Mesodermal cell (in vitro differentiated cells): Measurements from ENCODE around the gene TUNAR.

Source experiments
- H3K27ac ChIP-seq: 2 replicates; pipeline ENCODE4 v1.7.0; 2013; ENCODE audit warnings: mild to moderate bottlenecking, low read depth, low read length, moderate library complexity; ENCODE audit not compliant: severe bottlenecking
- H3K36me3 ChIP-seq: 2 replicates; pipeline ENCODE4 v1.7.1; 2013; ENCODE audit warnings: mild to moderate bottlenecking, low read length, moderate library complexity; ENCODE audit not compliant: control insufficient read depth, insufficient read depth
- H3K4me1 ChIP-seq: one replicate; pipeline ENCODE4 v1.7.1; 2013; ENCODE audit warnings: mild to moderate bottlenecking, low read length; ENCODE audit not compliant: insufficient read depth, control insufficient read depth, poor library complexity, severe bottlenecking
- H3K4me3 ChIP-seq: 2 replicates; pipeline ENCODE4 v1.7.0; 2013; ENCODE audit warnings: low read length, control low read depth, mild to moderate bottlenecking; ENCODE audit not compliant: insufficient read depth, poor library complexity, severe bottlenecking; ENCODE audit errors: extremely low read depth
- H3K9me3 ChIP-seq: 2 replicates; pipeline ENCODE4 v1.7.1; 2013; ENCODE audit warnings: mild to moderate bottlenecking, low read length, moderate library complexity; ENCODE audit not compliant: control insufficient read depth
- WGBS, 2 experiments: methylation state at CpG; one replicate each; pipeline ENCODE4 v1.1.5; 2013; ENCODE audit warnings: missing lambda C conversion rate in 2 of 2; ENCODE audit not compliant: insufficient coverage in 2 of 2; 5-methylcytosine and 5-hydroxymethylcytosine counted together

The TUNAR gene

GRCh38 chr14:95838862-95839261 is 37.8 kb upstream of the TUNAR start:
- peaks cover 7% of the 10 kb centered on the region for H3K4me1 ChIP-seq
- H3K9me3 ChIP-seq = no peaks in the 10 kb centered on the region
- no peak overlapping the region for H3K4me3 ChIP-seq
- WGBS, 2 experiments = 67 to 100% methylated on average over 1 to 2 of the region's 5 CpGs
- no peak overlapping the region for H3K27ac ChIP-seq
- H3K36me3 ChIP-seq = no peaks in the 10 kb centered on the region

- WGBS, 2 experiments = 89 to 95% methylated on average over 7 of the region's 7 CpGs
- Histone ChIP-seq H3K9me3 (no peaks in the 10 kb centered on the region), H3K27ac (no peak overlapping the region), H3K4me1 (peaks cover under 1% of the 10 kb centered on the region), H3K36me3 (no peaks in the 10 kb centered on the region), H3K4me3 (no peak overlapping the region)
Observed at GRCh38 chr14:95840094-95840700, 36.4 kb upstream of the TUNAR start.

- no peaks in the 10 kb centered on the region for H3K36me3 ChIP-seq
- no peaks in the 10 kb centered on the region for H3K9me3 ChIP-seq
- H3K4me1 ChIP-seq = no peaks in the 10 kb centered on the region
- WGBS, 2 experiments = 75% methylated on average over 1 of the region's 1 CpG; no CpG with 5 or more reads in 1 of the 2 experiments
- no peak overlapping the region for H3K27ac ChIP-seq
- H3K4me3 ChIP-seq = no peak overlapping the region
Observed at GRCh38 chr14:95841668-95842067, 35.0 kb upstream of the TUNAR start.

GRCh38 chr14:95849761-95850160 is 26.9 kb upstream of the TUNAR start:
- H3K9me3 ChIP-seq = no peaks in the 10 kb centered on the region
- H3K4me3 ChIP-seq = no peak overlapping the region
- WGBS, 2 experiments = 45 to 83% methylated on average over 3 of the region's 3 CpGs
- no peaks in the 10 kb centered on the region for H3K36me3 ChIP-seq
- no peak overlapping the region for H3K27ac ChIP-seq
- no peaks in the 10 kb centered on the region for H3K4me1 ChIP-seq

- Histone ChIP-seq H3K9me3 (no peaks in the 10 kb centered on the region), H3K4me3 (no peak overlapping the region), H3K27ac (no peak overlapping the region), H3K36me3 (no peaks in the 10 kb centered on the region), H3K4me1 (no peaks in the 10 kb centered on the region)
- 54 to 94% methylated on average over 2 of the region's 4 CpGs for WGBS, 2 experiments
Observed at GRCh38 chr14:95850429-95850828, 26.2 kb upstream of the TUNAR start.

- Histone ChIP-seq H3K9me3 (no peaks in the 10 kb centered on the region), H3K27ac (no peak overlapping the region), H3K4me1 (no peaks in the 10 kb centered on the region), H3K36me3 (no peaks in the 10 kb centered on the region), H3K4me3 (no peak overlapping the region)
- 86 to 94% methylated on average over 1 to 3 of the region's 4 CpGs for WGBS, 2 experiments
Observed at GRCh38 chr14:95855606-95856005, 21.0 kb upstream of the TUNAR start.

- H3K9me3 ChIP-seq = no peaks in the 10 kb centered on the region
- H3K4me3 ChIP-seq = no peak overlapping the region
- no peaks in the 10 kb centered on the region for H3K4me1 ChIP-seq
- 91 to 100% methylated on average over 1 of the region's 2 CpGs for WGBS, 2 experiments
- H3K36me3 ChIP-seq = no peaks in the 10 kb centered on the region
- H3K27ac ChIP-seq = no peak overlapping the region
Observed at GRCh38 chr14:95857275-95857674, 19.4 kb upstream of the TUNAR start.

GRCh38 chr14:95858893-95859292 is 17.7 kb upstream of the TUNAR start:
- H3K4me1 ChIP-seq = no peaks in the 10 kb centered on the region
- 85 to 89% methylated on average over 4 of the region's 4 CpGs for WGBS, 2 experiments
- H3K4me3 ChIP-seq = no peak overlapping the region
- no peaks in the 10 kb centered on the region for H3K36me3 ChIP-seq
- no peaks in the 10 kb centered on the region for H3K9me3 ChIP-seq
- no peak overlapping the region for H3K27ac ChIP-seq

- no peak overlapping the region for H3K4me3 ChIP-seq
- no peaks in the 10 kb centered on the region for H3K9me3 ChIP-seq
- H3K36me3 ChIP-seq = no peaks in the 10 kb centered on the region
- 7 to 22% methylated on average over 3 of the region's 3 CpGs for WGBS, 2 experiments
- no peak overlapping the region for H3K27ac ChIP-seq
- H3K4me1 ChIP-seq = no peaks in the 10 kb centered on the region
Observed at GRCh38 chr14:95862243-95862642, 14.4 kb upstream of the TUNAR start.

GRCh38 chr14:95863295-95863694 is 13.3 kb upstream of the TUNAR start:
- Histone ChIP-seq H3K4me3 (no peak overlapping the region), H3K9me3 (no peaks in the 10 kb centered on the region), H3K36me3 (no peaks in the 10 kb centered on the region), H3K27ac (no peak overlapping the region), H3K4me1 (no peaks in the 10 kb centered on the region)
- WGBS, 2 experiments = 83 to 90% methylated on average over 4 of the region's 4 CpGs

GRCh38 chr14:95869776-95870175 is 6.9 kb upstream of the TUNAR start:
- H3K4me3 ChIP-seq = no peak overlapping the region
- no peaks in the 10 kb centered on the region for H3K4me1 ChIP-seq
- H3K9me3 ChIP-seq = no peaks in the 10 kb centered on the region
- H3K27ac ChIP-seq = no peak overlapping the region
- 83 to 100% methylated on average over 6 of the region's 6 CpGs for WGBS, 2 experiments
- no peaks in the 10 kb centered on the region for H3K36me3 ChIP-seq
